Left lobe of liver (tissue), 2 donors: ENCODE data around the gene AMN1. TPM values are rescaled to one million over a fixed set of nuclear protein-coding genes. Genes with fewer than 3 reads are reported as not detected.

ENCODE experiments used
- ATAC-seq: fragments of 200-7000 bp; cut with Tn5 transposase; one replicate; pipeline ENCODE4 v1.9.1; 2020; ENCODE audit warnings: mild to moderate bottlenecking, moderate library complexity
- DNase-seq: peaks from one replicate; pipeline ENCODE4 v3.0.0-alpha.2; 2020; ENCODE audit warnings: low spot score
- total RNA-seq: library from RNA; stranded (reverse); gene quantifications from one replicate; pipeline ENCODE4 v1.2.1, GENCODE V29; 2021
- donor health status: DM: no; HTN: no; CAD: no; lungs with moderate emphysema.
- donor health status: DM: no; HTN: yes; CAD: no.

Gene AMN1
- total RNA-seq, 1 donor from 2014 or later, result 1.6 TPM

- ATAC-seq, result no peak
Observed at GRCh38 chr12:31633464-31633863, 95.4 kb downstream of the AMN1 start.

GRCh38 chr12:31631809-31632208 is 97.0 kb downstream of the AMN1 start:
- ATAC-seq (no peak), DNase-seq (no peak)

More at GRCh38 chr12:31633464-31633863, 95.4 kb downstream of the AMN1 start:
- DNase-seq, result no peak

- ATAC-seq (no peak), DNase-seq (no peak)
Observed at GRCh38 chr12:31631023-31631724, 97.6 kb downstream of the AMN1 start.

GRCh38 chr12:31629756-31630732 is 98.8 kb downstream of the AMN1 start:
- peak; percentile 68 for ATAC-seq
- no peak for DNase-seq

- ATAC-seq (no peak), DNase-seq (no peak)
Observed at GRCh38 chr12:31627456-31628054, 101.3 kb downstream of the AMN1 start.

GRCh38 chr12:31626270-31626995 is 102.4 kb downstream of the AMN1 start:
- DNase-seq (no peak), ATAC-seq (no peak)

DNA sequence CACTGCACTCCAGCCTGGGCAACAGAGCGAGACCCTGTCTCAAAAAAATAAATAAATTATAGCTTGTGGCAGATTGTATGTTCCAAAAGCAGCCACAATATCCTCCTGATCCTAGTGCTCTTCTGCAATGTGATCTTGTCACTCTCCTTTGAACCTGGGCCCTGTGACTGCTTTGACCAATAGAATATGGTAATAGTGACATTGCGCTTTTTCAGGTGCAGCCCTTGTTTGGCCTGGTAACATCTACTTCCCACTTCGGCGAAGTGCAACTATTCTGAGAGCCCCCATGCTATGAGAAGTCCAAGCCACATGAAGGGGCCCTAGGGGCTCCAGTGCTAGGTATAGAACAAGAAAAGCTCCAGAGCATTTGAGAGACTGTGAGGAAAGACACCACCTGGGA is 106.8 kb downstream of the AMN1 start:
- no peak for ATAC-seq

More for the DNA sequence above, 106.8 kb downstream of the AMN1 start:
- DNase-seq, result no peak

Other genes with a start within 250 kb of the AMN1 start
- 18.6 TPM for gene DENND5B, start 137.9 kb downstream of the AMN1 start, total RNA-seq
- 7.9 TPM for gene ETFBKMT, start 69.3 kb downstream of the AMN1 start, total RNA-seq
- gene RESF1, start 230.4 kb upstream of the AMN1 start, total RNA-seq, result 27.3 TPM